Neural progenitor cell (in vitro differentiated cells): Measurements from ENCODE around the gene IGFBP7.

Source experiments
- EZH2 ChIP-seq: fragments of 200-600 bp; sonication (generic); IDR thresholded peaks from 2 replicates; pipeline ENCODE4 v1.6.1; 2017; ENCODE audit warnings: antibody characterized with exemption, mild to moderate bottlenecking, moderate library complexity
- EZH2phosphoT487 ChIP-seq: fragments of 200-600 bp; sonication (generic); IDR thresholded peaks from 2 replicates; pipeline ENCODE4 v1.6.1; 2017; ENCODE audit warnings: antibody characterized with exemption
- TF ChIP-seq, protein P1 (sequence below): fragments of 200-600 bp; sonication (generic); IDR thresholded peaks from 2 replicates; pipeline ENCODE4 v1.5.1; 2017; ENCODE audit warnings: antibody characterized with exemption, mild to moderate bottlenecking

DNA sequence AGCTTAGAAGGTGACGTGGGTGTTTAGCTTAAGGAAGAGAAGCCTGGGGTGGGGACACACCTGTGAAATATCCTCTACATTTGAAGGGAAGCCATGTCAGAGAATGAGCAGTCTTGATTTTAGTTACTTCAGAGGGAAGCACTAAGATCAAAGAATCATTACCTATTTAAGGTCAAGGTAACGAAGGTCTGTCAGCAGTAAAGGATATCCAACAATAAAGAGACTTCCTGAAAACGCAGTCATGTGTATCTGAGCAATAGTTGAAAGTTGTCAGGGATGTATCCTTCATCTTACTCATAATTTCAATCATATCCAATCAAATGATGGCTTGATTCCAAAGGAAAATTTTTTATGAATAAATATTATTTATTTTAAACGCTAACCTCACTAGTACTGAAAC lies 33.5 kb downstream of the IGFBP7 start:
- TF ChIP-seq, protein P1, sequence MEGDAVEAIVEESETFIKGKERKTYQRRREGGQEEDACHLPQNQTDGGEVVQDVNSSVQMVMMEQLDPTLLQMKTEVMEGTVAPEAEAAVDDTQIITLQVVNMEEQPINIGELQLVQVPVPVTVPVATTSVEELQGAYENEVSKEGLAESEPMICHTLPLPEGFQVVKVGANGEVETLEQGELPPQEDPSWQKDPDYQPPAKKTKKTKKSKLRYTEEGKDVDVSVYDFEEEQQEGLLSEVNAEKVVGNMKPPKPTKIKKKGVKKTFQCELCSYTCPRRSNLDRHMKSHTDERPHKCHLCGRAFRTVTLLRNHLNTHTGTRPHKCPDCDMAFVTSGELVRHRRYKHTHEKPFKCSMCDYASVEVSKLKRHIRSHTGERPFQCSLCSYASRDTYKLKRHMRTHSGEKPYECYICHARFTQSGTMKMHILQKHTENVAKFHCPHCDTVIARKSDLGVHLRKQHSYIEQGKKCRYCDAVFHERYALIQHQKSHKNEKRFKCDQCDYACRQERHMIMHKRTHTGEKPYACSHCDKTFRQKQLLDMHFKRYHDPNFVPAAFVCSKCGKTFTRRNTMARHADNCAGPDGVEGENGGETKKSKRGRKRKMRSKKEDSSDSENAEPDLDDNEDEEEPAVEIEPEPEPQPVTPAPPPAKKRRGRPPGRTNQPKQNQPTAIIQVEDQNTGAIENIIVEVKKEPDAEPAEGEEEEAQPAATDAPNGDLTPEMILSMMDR, result no peak
- TF ChIP-seq EZH2phosphoT487, result no peak
- TF ChIP-seq EZH2, result no peak
